Rectal smooth muscle tissue (tissue), 1 donor: Measurements from ENCODE around the gene VAV3.

Experiments
- H3K27ac ChIP-seq: one replicate; pipeline ENCODE4 v1.7.0; 2013; ENCODE audit warnings: low read depth, low read length, inconsistent platforms
- H3K27me3 ChIP-seq: one replicate; pipeline ENCODE4 v1.7.0; 2013; ENCODE audit warnings: low read length; ENCODE audit not compliant: control insufficient read depth, insufficient read depth
- H3K36me3 ChIP-seq: one replicate; pipeline ENCODE4 v1.7.0; 2013; ENCODE audit warnings: low read length; ENCODE audit not compliant: control insufficient read depth, insufficient read depth
- H3K4me1 ChIP-seq: one replicate; pipeline ENCODE4 v1.7.0; 2013; ENCODE audit warnings: low read length; ENCODE audit not compliant: control insufficient read depth, insufficient read depth
- H3K4me3 ChIP-seq: one replicate; pipeline ENCODE4 v1.7.0; 2013; ENCODE audit warnings: low read length
- H3K9ac ChIP-seq: one replicate; pipeline ENCODE4 v1.7.0; 2013; ENCODE audit warnings: low read length

VAV3 gene

DNA sequence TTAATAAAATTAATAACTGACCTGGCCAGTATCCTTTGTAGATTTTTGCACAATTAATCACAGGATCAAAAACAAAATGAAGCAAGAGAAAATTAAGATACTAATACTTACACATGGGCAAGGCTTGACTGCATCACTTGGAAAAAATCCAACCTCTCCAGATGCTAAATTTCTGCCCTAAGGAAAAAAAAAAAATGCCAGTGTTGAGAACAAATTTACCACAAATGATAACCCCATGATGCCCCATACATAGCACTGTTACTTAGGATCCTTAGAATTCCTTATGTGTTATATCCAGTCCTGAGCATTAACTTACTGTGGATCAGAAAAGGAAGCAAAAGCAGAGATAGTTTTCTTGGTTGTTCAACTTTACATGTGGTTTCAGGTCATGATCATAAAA, 347.5 kb downstream of the VAV3 start:
- Histone ChIP-seq H3K36me3 (no peaks in the 10 kb centered on the region), H3K4me1 (no peaks in the 10 kb centered on the region), H3K27me3 (no peaks in the 10 kb centered on the region), H3K27ac (no peak overlapping the region), H3K9ac (no peak overlapping the region), H3K4me3 (no peak overlapping the region)

DNA sequence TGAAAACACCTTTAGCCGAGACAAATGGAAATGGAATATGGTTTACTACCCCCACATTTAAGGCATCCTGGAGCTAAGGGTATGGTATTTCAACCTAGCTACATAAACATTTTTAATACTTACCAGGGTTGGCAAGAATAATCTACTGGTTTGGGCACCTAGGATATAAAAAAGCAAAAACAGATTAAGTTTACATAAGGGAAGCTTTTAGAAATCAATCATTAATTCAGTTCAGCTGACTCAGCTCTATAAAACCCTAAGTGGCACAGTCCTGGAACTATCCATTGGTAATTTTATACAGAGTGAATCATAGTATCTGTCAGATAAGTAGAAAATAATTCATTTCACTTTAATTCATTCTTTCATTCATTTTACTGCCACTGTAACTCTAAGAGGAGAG, 355.2 kb downstream of the VAV3 start:
- Histone ChIP-seq H3K4me3 (no peak overlapping the region), H3K27me3 (no peaks in the 10 kb centered on the region), H3K9ac (no peak overlapping the region), H3K27ac (no peak overlapping the region), H3K36me3 (no peaks in the 10 kb centered on the region), H3K4me1 (no peaks in the 10 kb centered on the region)

DNA sequence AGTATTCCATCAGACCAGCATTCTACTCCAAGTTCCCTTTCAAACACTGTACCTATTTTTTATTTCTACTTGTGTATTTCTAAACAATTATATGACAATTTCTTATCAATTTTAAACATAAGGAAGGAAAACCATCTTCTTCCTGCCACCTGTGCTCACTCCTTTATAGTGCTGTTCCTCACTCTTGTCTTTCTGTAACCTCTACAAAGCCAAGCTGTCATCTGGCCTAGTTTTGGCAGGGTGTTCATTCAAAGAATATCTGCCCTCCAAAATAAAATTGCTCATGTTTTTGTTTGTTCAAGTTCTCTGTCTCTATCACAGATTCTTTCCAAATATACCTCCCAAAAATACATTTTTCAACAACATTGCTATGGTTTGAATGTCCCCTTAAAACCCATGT, 360.2 kb downstream of the VAV3 start:
- Histone ChIP-seq H3K4me1 (no peaks in the 10 kb centered on the region), H3K27me3 (no peaks in the 10 kb centered on the region), H3K9ac (no peak overlapping the region), H3K4me3 (no peak overlapping the region), H3K36me3 (no peaks in the 10 kb centered on the region), H3K27ac (no peak overlapping the region)

DNA sequence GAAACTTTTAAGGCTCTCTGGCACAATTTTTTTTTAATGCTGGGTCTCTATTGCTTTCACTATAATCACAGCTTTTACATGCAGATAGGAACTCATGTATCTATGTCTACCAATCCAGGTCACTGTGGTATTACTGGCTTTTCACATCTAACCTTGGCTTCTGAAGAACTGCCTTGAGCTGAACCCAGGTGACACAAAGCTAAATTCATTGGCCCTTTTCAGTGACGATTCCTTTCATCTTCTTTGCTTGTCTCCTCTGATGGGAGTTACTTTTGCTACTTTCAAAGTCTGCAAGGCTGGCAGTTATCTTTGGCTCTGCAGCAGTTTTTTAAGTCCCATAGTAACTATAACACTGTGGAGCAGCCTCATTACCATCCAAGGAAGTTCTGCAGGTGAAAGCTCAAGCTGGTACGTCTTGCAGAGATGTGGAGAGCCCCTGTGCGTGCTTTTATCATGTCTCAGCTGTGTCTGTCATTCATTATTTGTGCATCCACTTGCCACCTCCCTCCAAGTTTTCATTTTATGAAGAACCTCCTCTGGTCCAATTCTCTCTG, 364.3 kb downstream of the VAV3 start:
- Histone ChIP-seq H3K4me1 (no peaks in the 10 kb centered on the region), H3K9ac (no peak overlapping the region), H3K4me3 (no peak overlapping the region), H3K36me3 (no peaks in the 10 kb centered on the region), H3K27ac (no peak overlapping the region), H3K27me3 (no peaks in the 10 kb centered on the region)

DNA sequence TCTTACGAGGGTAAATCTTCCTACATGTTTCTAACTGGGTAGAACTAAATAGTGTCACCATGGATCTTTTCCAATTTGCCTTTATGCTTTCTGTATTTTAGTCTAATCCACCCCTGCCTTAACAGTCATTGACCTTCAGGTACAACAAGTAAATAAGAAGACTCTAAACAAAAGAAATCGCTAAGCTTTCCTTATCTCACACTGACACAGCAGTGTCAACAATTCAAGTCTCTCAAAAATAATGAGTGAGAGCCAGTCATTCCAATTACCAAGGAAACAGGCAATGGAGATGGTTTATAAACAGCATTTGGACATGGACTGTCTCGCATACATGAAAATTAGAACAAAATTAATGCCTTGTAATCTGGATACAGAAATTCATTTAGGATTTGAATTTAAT, 365.8 kb downstream of the VAV3 start:
- Histone ChIP-seq H3K27ac (no peak overlapping the region), H3K9ac (no peak overlapping the region), H3K4me3 (no peak overlapping the region), H3K36me3 (no peaks in the 10 kb centered on the region), H3K27me3 (no peaks in the 10 kb centered on the region), H3K4me1 (peaks cover 4% of the 10 kb centered on the region)

DNA sequence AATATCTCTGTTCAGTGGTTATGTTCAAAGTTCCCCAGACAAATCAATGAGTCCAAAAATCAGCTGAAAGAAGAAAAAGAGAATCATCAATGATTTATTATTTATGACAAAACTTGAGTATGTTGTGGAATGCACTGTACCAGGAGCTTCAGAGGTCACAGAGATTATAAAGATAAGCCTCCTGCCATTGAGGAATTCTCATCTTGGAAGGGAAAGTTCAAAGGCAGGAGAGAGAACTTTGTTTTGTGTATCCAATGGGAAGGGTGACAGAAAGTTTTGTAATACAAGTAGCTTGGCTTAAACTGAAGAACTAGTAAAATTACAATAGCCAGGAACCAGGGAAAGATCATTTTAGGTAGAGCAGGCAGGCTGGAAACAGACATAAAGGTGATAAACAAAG, 367.7 kb downstream of the VAV3 start:
- Histone ChIP-seq H3K27me3 (no peaks in the 10 kb centered on the region), H3K27ac (no peak overlapping the region), H3K4me3 (no peak overlapping the region), H3K36me3 (no peaks in the 10 kb centered on the region), H3K9ac (no peak overlapping the region), H3K4me1 (peaks cover 4% of the 10 kb centered on the region)

DNA sequence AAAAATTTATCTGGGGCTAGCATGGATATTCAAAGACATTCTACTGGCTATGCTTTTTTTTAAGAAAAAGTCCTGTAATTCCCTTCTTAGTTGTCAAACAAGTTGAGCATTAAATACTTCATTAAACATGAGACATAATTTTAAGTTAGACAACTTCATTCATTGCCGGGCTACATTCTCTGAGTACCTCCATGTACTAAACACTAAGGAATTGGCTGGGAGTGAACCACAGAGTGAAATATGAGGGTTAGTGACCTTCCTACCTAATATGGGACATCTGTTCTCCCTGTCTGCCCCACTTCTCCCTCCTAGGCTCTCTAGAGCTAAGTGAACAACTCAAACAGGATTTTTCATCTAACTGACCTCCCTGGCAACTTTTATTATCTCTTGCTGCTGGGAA, 370.4 kb downstream of the VAV3 start:
- no peaks in the 10 kb centered on the region for H3K27me3 ChIP-seq
- peaks cover 4% of the 10 kb centered on the region for H3K4me1 ChIP-seq
- no peaks in the 10 kb centered on the region for H3K36me3 ChIP-seq
- no peak overlapping the region for H3K9ac ChIP-seq
- H3K4me3 ChIP-seq = no peak overlapping the region
- no peak overlapping the region for H3K27ac ChIP-seq

DNA sequence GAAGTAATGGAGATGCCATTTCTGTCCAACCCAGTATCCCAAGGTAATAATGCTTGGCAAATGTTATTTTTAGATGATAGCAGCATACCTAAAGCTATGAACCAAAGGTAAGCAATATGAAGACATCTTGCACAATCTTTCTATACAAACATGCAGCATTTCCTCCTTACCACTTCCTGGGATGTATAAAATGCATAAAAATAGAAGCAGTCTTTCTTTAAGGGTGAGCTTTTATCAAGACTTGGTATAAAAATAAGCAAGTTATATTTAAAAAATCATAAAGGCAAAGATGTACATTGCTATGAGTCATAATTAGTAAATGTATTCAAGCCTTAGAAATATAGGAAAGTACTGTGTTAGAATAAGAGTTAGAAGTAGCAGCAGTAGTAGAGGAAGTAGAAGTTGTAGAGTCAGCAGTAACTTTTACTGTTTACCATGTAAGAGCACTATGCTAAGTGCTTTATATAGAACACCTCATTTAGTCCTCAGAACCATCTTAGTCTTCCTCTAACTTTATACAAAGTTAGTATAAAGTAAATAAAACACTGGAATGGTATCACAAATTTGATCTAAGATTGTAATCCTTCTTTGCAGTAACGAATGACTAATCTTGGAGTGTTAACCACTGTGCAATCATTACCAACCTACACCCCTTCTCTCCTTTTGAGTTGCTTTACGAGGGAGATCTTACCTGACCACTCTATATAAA, 371.3 kb downstream of the VAV3 start:
- Histone ChIP-seq H3K27ac (no peak overlapping the region), H3K4me1 (peaks cover 4% of the 10 kb centered on the region), H3K9ac (no peak overlapping the region), H3K36me3 (no peaks in the 10 kb centered on the region), H3K4me3 (no peak overlapping the region), H3K27me3 (no peaks in the 10 kb centered on the region)

DNA sequence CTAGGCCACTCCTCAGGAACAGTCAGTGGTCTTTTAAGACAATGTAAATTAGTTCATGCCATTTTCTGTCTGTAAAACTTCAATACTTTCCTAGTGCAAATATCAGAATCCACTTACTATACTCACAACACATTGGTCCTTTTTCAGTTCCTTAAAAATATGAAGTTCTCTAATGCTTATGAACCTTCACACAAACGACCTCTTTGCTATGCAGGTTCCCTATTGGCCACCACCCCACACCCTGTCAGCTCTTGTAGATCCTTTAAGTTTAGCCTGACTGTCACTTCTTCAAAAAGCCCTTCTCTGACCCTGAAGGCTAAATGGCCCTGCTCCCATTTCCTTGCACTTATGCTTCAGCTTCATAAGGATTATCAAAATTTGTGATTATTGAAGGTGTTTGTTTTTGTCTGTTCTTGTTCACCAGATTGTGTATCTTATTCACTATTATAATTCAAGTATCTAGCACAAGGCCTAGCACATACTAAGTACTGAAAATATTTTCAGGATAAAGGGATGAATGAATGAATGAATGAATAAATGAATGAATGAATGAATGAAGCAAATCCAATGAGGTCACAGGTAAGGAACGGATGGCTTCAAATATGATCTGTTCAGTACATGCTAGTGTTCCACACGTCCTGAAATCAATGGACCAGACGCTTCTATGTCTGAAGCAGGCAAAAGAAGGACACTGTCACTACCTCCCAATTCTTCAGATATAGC, 373.9 kb downstream of the VAV3 start:
- Histone ChIP-seq H3K27me3 (no peaks in the 10 kb centered on the region), H3K4me1 (peaks cover 4% of the 10 kb centered on the region), H3K27ac (no peak overlapping the region), H3K36me3 (no peaks in the 10 kb centered on the region), H3K9ac (no peak overlapping the region), H3K4me3 (no peak overlapping the region)

DNA sequence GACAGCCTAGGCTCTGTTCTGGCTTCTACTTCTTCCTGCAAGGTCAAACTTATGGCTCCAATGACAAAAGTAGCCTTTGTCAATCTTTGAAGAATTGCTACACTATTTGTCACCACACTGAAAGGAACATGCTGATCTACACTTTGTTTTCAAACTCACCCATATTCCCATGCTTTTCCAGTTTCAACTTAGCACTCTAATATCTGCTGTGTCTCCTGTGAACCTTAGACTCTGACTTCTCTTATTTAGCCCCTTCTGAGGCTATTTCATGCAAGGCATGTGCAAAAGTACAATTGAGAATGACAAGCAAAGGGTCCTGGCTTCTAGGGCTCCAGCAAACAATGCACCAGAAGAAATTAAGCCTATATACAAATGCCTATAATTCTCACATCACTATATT, 374.9 kb downstream of the VAV3 start:
- Histone ChIP-seq H3K4me1 (peaks cover 4% of the 10 kb centered on the region), H3K36me3 (no peaks in the 10 kb centered on the region), H3K9ac (no peak overlapping the region), H3K4me3 (no peak overlapping the region), H3K27me3 (no peaks in the 10 kb centered on the region), H3K27ac (no peak overlapping the region)

DNA sequence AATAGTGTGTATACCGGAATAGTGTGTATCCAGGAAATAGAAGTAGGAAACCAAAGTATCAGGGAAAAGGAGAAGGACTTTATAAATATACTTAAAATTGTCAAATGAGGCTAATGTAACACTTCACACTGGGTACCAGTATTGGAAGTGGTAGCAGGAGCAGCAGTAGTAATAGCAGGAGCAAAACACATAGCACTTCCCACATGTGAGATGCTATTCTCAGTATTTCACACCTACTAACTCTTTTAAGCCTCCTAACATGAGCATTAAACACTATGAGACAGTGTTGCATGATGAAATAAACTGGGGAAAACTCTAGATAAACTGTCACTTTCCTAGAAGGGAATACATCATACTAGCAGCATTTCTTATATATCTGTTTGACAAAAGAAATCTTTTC, 376.7 kb downstream of the VAV3 start:
- Histone ChIP-seq H3K9ac (no peak overlapping the region), H3K36me3 (no peaks in the 10 kb centered on the region), H3K27me3 (no peaks in the 10 kb centered on the region), H3K4me3 (no peak overlapping the region), H3K27ac (no peak overlapping the region), H3K4me1 (no peaks in the 10 kb centered on the region)

DNA sequence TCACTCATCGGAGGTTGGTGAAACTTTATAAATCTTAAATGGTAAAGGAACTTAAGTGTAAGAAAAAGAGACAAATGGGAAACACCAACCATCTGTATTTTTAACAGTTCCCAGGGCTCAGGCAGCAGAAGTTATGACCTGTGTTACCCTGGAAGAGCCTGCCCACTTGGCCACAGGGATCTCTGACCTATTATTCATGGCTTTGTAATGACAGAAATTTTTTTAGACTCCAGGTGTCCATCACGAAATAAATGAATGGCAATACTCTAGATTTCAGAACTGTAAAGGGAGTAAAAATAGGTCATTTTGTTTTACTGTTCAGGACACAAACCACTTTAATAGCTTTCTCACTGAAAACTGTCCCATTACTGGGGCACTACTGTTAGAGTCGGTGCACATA, 389.8 kb downstream of the VAV3 start:
- H3K27me3 ChIP-seq = no peaks in the 10 kb centered on the region
- H3K4me1 ChIP-seq = peaks cover 13% of the 10 kb centered on the region
- no peak overlapping the region for H3K4me3 ChIP-seq
- H3K9ac ChIP-seq = no peak overlapping the region
- no peaks in the 10 kb centered on the region for H3K36me3 ChIP-seq
- no peak overlapping the region for H3K27ac ChIP-seq

DNA sequence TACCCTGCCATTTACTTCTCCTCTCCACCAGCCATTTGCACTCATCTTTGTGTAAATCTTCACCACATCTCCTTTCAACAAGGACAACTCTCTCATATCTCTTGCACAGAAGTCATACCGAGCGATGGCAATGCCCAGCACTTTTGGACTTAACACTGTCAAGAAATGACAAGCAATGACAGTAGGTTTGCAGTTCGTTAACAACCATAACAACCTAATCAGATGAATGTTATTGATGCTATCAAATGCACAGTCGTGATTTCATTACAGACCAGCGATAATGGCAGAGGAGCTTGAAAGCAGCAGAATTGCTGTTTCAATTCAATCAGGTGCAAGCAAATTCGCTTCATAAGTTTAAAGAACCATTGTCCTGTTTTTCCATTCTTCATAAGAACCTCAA, 390.9 kb downstream of the VAV3 start:
- Histone ChIP-seq H3K36me3 (no peaks in the 10 kb centered on the region), H3K27me3 (no peaks in the 10 kb centered on the region), H3K4me3 (no peak overlapping the region), H3K4me1 (peaks cover 13% of the 10 kb centered on the region), H3K9ac (no peak overlapping the region), H3K27ac (no peak overlapping the region)
